GM12878 (cell line): ENCODE results near the gene NINJ1. TPM values are rescaled to one million over a fixed set of nuclear protein-coding genes. Genes with fewer than 3 reads are reported as not detected.

Experiments
- ATAC-seq: fragments of 200-7000 bp; cut with Tn5 transposase; 3 replicates; pipeline ENCODE4 v1.9.1; 2020; ENCODE audit warnings: mild to moderate bottlenecking, moderate library complexity
- BruUV-seq: library from RNA; stranded (reverse); fragments of 400-500 nt; replicated peaks from 2 replicates; lab custom pipeline; 2021; lab: Mats Ljungman, UMichigan
- CTCF ChIA-PET: fragments of 300-600 bp; sonication (Branson Sonifier 250); formaldehyde crosslinking; extraction: SDS; loops from one replicate; lab custom pipeline; 2021; ENCODE audit warnings: inconsistent platforms; lab: Yijun Ruan, JAX
- POLR2A ChIA-PET: fragments of 350-600 bp; formaldehyde crosslinking; extraction: SDS; loops from one replicate; lab custom pipeline; 2021; ENCODE audit warnings: inconsistent platforms; lab: Charles Lee
- RAD21 ChIA-PET: fragments of 300-600 bp; sonication (Branson Sonifier 250); formaldehyde crosslinking; loops from one replicate; lab custom pipeline; 2023; ENCODE audit warnings: antibody characterized with exemption; ENCODE audit not compliant: unreplicated experiment; lab: Charles Lee
- SMC1A ChIA-PET: fragments of 300-600 bp; sonication (Branson Sonifier 250); formaldehyde crosslinking; loops from one replicate; lab custom pipeline; 2023; ENCODE audit not compliant: unreplicated experiment, uncharacterized antibody; lab: Charles Lee
- DNase-seq: peaks from one replicate; pipeline ENCODE4 v3.0.0-alpha.2; 2011; ENCODE audit warnings: low read depth, low spot score
- FAIRE-seq: peaks from 3 replicates; lab custom pipeline; 2011; peaks lifted over from hg19 to GRCh38; lab: Jason Lieb, UNC
- H2AFZ ChIP-seq: 2 replicates; pipeline ENCODE4 v1.6.0; 2011; ENCODE audit warnings: low read depth, low read length, control low read depth; ENCODE audit not compliant: control insufficient read depth
- H3K27ac ChIP-seq: 2 replicates; pipeline ENCODE4 v1.5.1; 2011; ENCODE audit warnings: control low read depth; ENCODE audit not compliant: control insufficient read depth, insufficient read depth
- H3K27me3 ChIP-seq, 2 experiments: replicated peaks in 1 of 2; 2 replicates each; pipeline versions ENCODE4 v1.6.0 to v1.6.1; 2011; ENCODE audit warnings: low read length in 1 of 2; ENCODE audit not compliant: control insufficient read depth in 2 of 2, insufficient read depth in 2 of 2
- H3K36me3 ChIP-seq, 2 experiments: 2 replicates each; pipeline ENCODE4 v1.5.1; 2011; ENCODE audit warnings: low read length in 1 of 2; ENCODE audit not compliant: control insufficient read depth in 2 of 2, insufficient read depth in 2 of 2
- H3K4me1 ChIP-seq: 2 replicates; pipeline ENCODE4 v1.6.1; 2011; ENCODE audit warnings: mild to moderate bottlenecking, low read length, moderate library complexity, mixed read lengths; ENCODE audit not compliant: control insufficient read depth, insufficient read depth
- H3K4me2 ChIP-seq: 2 replicates; pipeline ENCODE4 v1.6.0; 2011; ENCODE audit warnings: control low read depth; ENCODE audit not compliant: control insufficient read depth, insufficient read depth
- H3K4me3 ChIP-seq: fragments of 200-600 bp; sonication (generic); 2 replicates; pipeline ENCODE4 v1.5.1; 2016
- H3K79me2 ChIP-seq: 2 replicates; pipeline ENCODE4 v1.6.0; 2011; ENCODE audit warnings: low read length; ENCODE audit not compliant: control insufficient read depth, insufficient read depth
- H3K9ac ChIP-seq: 2 replicates; pipeline ENCODE4 v1.8.0; 2011; ENCODE audit warnings: low read length, control low read depth, mixed read lengths; ENCODE audit not compliant: control insufficient read depth, insufficient read depth
- H3K9me3 ChIP-seq: replicated peaks from 3 replicates; pipeline ENCODE4 v1.5.1; 2011; ENCODE audit warnings: mild to moderate bottlenecking, low read length; ENCODE audit not compliant: control insufficient read depth, insufficient read depth
- H4K20me1 ChIP-seq: 2 replicates; pipeline ENCODE4 v1.6.0; 2011; ENCODE audit not compliant: control insufficient read depth, insufficient read depth
- BMI1 ChIP-seq: fragments of 450-650 bp; IDR thresholded peaks from 2 replicates; pipeline ENCODE4 v1.6.1; 2016; ENCODE audit warnings: mild to moderate bottlenecking, moderate library complexity, borderline replicate concordance
- CHD1 ChIP-seq: IDR thresholded peaks from 2 replicates; pipeline ENCODE4 v1.6.1; 2012; ENCODE audit warnings: low read depth, low read length, improper control_type of control experiment
- CREB1 ChIP-seq: IDR thresholded peaks from 2 replicates; pipeline ENCODE4 v1.6.1; 2012; ENCODE audit warnings: low read depth, mild to moderate bottlenecking, inconsistent platforms
- HDAC2 ChIP-seq: fragments of 200-600 bp; sonication (generic); IDR thresholded peaks from 2 replicates; pipeline ENCODE4 v1.6.1; 2017
- IKZF2 ChIP-seq, 2 experiments: fragments of 450-650 bp; IDR thresholded peaks; 2 replicates each; pipeline ENCODE4 v1.6.1; 2017; ENCODE audit warnings: mild to moderate bottlenecking in 2 of 2, moderate library complexity in 2 of 2
- MTA3 ChIP-seq: IDR thresholded peaks from 2 replicates; pipeline ENCODE4 v1.6.1; 2012; ENCODE audit warnings: low read length, inconsistent platforms, borderline replicate concordance
- NR2F1 ChIP-seq: fragments of 450-650 bp; conservative IDR thresholded peaks from 2 replicates; pipeline ENCODE4 v1.6.1; 2017; ENCODE audit warnings: mild to moderate bottlenecking
- NRF1 ChIP-seq: conservative IDR thresholded peaks from 2 replicates; pipeline ENCODE4 v1.6.1; 2011; ENCODE audit warnings: mild to moderate bottlenecking, low read depth, low read length, improper control_type of control experiment
- POLR2A ChIP-seq: IDR thresholded peaks from 2 replicates; pipeline ENCODE4 v1.6.1; 2011; ENCODE audit warnings: low read depth, mild to moderate bottlenecking, low read length
- RB1 ChIP-seq: fragments of 450-650 bp; formaldehyde crosslinking; IDR thresholded peaks from 2 replicates; pipeline ENCODE4 v1.6.1; 2017; ENCODE audit warnings: mild to moderate bottlenecking, borderline replicate concordance
- ZBED1 ChIP-seq: IDR thresholded peaks from 2 replicates; pipeline ENCODE4 v1.6.1; 2016; ENCODE audit warnings: borderline replicate concordance
- WGBS: methylation state at CpG from one replicate; pipeline ENCODE4 v1.1.6; 2016; ENCODE audit warnings: low lambda C conversion rate; ENCODE audit not compliant: insufficient replicate concordance, insufficient coverage; ENCODE audit errors: missing lambda C conversion rate; 5-methylcytosine and 5-hydroxymethylcytosine counted together
- in situ Hi-C: fragments of 300-500 bp; cut with MboI; formaldehyde crosslinking; loops from 9 replicates; pipeline ENCODE4 v1.14.3; 2018; ENCODE audit warnings: mixed read lengths
- intact Hi-C: fragments of 100-400 bp; cut with micrococcal nuclease; formaldehyde crosslinking; loops from one replicate; pipeline ENCODE4 v1.14.2; 2022; ENCODE audit not compliant: unreplicated experiment
- polyA plus RNA-seq, 11 experiments: library from polyadenylated mRNA; depleted of rRNA in 4 of 11; unstranded in 6 of 11; stranded (reverse) in 5 of 11; fragments of >200 nt; fragmentation: Nextera tagmentation in 4 of 11; fragmentation: Illumina TruSeq in 1 of 11; extraction: Ambion mirVana in 4 of 11; extraction: Trizol in 1 of 11; gene quantifications; 1 replicate in 1 of 11; 2 replicates in 10 of 11; pipeline versions ENCODE4 v1.2.1 to v1.2.3, GENCODE V29; 2011 to 2016; ENCODE audit warnings: inconsistent platforms in 2 of 11, missing spikeins in 2 of 11, low read depth in 1 of 11
- total RNA-seq, 4 experiments: library from RNA; depleted of rRNA in 3 of 4; stranded (reverse); fragments of >200 nt in 3 of 4; fragmentation: Illumina TruSeq in 1 of 4; extraction: Trizol in 1 of 4; gene quantifications; 2 replicates each; pipeline versions ENCODE4 v1.2.1 to v1.2.3, GENCODE V29; 2013 to 2021
- TF ChIP-seq, protein P1 (sequence below): IDR thresholded peaks from 2 replicates; pipeline ENCODE4 v1.6.1; 2011; ENCODE audit warnings: low read depth, mild to moderate bottlenecking, low read length, moderate library complexity, borderline replicate concordance; ENCODE audit errors: extremely low read depth

Gene NINJ1
- total and polyA plus RNA-seq, 10 of the 15 experiments (the other 5 are each of a cell fraction or from before 2014, with no cell fraction given), result 0.64 to 33.5 (median 17.1) TPM

DNA sequence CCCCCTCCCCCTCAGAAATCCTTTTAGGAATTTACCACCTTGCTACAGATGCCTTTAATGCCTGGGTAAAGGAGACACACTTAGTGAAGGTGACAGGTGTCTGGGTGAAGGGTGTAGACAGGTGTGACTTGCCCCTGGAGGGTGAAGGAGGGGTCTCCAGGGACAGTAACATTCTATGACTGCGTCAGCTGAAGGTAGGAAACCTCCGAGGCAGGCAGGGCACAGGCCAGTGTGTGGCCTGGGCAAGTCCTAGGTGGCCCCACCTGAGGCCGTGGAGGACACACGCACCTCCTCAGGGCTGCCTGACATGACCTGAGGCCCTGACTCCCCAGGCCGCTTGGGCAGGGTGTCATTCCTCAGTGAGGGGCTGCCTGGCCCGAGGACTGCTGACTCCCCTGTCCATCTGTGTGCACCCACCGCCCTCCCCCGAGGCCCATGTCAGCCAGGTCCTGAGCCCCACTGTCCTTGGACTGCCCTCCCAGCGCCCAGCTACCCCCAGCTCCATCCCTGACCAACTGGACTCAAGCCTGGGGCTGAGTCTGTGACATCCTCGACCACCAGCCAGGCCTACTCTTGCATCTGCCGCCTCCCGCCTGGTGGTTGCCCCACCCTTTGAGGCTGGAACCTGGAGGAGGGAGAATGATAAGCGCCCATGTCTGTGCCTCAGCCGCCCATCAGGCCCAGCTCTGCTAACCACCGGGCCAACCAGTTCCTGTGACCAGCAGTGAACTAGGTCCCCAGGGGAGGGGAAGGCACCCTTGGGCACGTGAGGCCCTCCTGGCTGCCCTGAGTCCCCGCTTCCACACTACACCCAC, 19.7 kb downstream of the NINJ1 start:
- ChIA-PET RAD21 (no interaction called here), POLR2A (interaction anchor here (0.6 kb wide), 1 partner anchor 11 kb away, joined by 6 read pairs; no protein-coding TSS in a partner anchor), CTCF (interaction anchor here (0.6 kb wide), 1 partner anchor 9 kb away, joined by 3 read pairs; no protein-coding TSS in a partner anchor), SMC1A (no interaction called here)
- Histone ChIP-seq H3K36me3 (peaks cover 0 to 6% of the 10 kb centered on the region in 2 experiments; a peak in 2 of 4 replicates), H4K20me1 (no peaks in the 10 kb centered on the region), H3K9ac (no peak overlapping the region), H3K9me3 (no peaks in the 10 kb centered on the region), H2AFZ (no peak overlapping the region), H3K4me1 (peaks cover under 1% of the 10 kb centered on the region; the same call in 1 of the 2 replicates), H3K27me3 (no peaks in the 10 kb centered on the region), H3K4me2 (no peak overlapping the region), H3K79me2 (no peaks in the 10 kb centered on the region), H3K27ac (no peak overlapping the region), H3K4me3 (no peak overlapping the region)
- DNase-seq (no peak), FAIRE-seq (no peak), ATAC-seq (no peak)
- BruUV-seq, result no TSS peak
- in situ Hi-C loops (no loop called here), intact Hi-C loops (no loop called here)
- WGBS, result 65% methylated on average over 17 of the region's 17 CpGs
- no peak for TF ChIP-seq BMI1
- no peak for TF ChIP-seq CREB1
- TF ChIP-seq ZBED1, result no peak

DNA sequence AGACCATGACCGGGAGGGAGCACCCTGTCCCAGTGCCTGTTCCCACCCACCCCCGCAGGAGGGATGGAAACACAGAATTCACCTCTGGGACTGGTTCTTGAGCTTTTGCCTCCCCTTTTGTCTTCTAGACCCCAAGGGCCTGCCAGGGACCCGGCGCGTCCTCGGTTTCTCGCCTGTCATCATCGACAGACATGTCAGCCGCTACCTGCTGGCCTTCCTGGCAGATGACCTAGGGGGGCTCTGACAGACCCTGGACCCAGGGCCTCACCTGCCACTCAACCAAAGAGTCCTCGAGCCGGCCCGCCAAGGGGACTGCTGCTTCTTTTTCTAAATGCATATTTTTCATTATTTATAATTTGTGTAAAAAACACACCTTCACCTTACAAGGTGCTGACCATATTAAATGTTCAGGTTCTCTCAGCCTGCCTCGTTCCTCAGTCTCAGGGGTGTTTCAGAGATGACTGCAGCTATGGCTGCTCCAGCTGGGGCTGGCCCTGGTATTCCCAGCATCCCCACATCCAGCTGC, 21.1 kb downstream of the NINJ1 start:
- FAIRE-seq, result no peak
- RAD21 ChIA-PET, result no interaction called here
- Histone ChIP-seq H3K4me3 (no peak overlapping the region), H3K4me2 (no peak overlapping the region), H4K20me1 (no peaks in the 10 kb centered on the region)
- intact Hi-C loops, result no loop called here
- no peak for DNase-seq
- TF ChIP-seq POLR2A (no peak), CREB1 (no peak), CHD1 (no peak), RB1 (no peak), MTA3 (no peak), NR2F1 (no peak), HDAC2 (no peak), NRF1 (no peak), IKZF2 (IDR thresholded peaks at IDR 0.05) (no peak)
- TF ChIP-seq, protein P1, sequence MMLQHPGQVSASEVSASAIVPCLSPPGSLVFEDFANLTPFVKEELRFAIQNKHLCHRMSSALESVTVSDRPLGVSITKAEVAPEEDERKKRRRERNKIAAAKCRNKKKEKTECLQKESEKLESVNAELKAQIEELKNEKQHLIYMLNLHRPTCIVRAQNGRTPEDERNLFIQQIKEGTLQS, result no peak
- TF ChIP-seq, all 136 proteins: peak for 0
- no peaks in the 10 kb centered on the region for H3K79me2 ChIP-seq
- H3K27me3 ChIP-seq, result no peaks in the 10 kb centered on the region
- no peak overlapping the region for H3K9ac ChIP-seq
- no peak overlapping the region for H2AFZ ChIP-seq
- ChIA-PET CTCF (interaction anchor here (0.5 kb wide), 1 partner anchor 32 kb away, joined by 3 read pairs; no protein-coding TSS in a partner anchor), POLR2A (no interaction called here), SMC1A (no interaction called here)
- no TSS peak for BruUV-seq
- peaks cover 0 to 6% of the 10 kb centered on the region in 2 experiments; a peak in 2 of 4 replicates for H3K36me3 ChIP-seq
- no peaks in the 10 kb centered on the region for H3K9me3 ChIP-seq
- H3K27ac ChIP-seq, result no peak overlapping the region
- WGBS, result 93% methylated on average over 12 of the region's 13 CpGs
- H3K4me1 ChIP-seq, result peaks cover 10% of the 10 kb centered on the region
- in situ Hi-C loops, result no loop called here
- ATAC-seq, result no peak
